ENCODE results near the gene AP3B1.
A peak's percentile ranks its signal among the peaks of the same experiment; 100 is the strongest.
"Not testable (repeated sequence)": the region's sequence is repeated elsewhere in the genome, so short reads cannot be mapped to it uniquely, and the experiment has no call there.

AP3B1 gene

DNA sequence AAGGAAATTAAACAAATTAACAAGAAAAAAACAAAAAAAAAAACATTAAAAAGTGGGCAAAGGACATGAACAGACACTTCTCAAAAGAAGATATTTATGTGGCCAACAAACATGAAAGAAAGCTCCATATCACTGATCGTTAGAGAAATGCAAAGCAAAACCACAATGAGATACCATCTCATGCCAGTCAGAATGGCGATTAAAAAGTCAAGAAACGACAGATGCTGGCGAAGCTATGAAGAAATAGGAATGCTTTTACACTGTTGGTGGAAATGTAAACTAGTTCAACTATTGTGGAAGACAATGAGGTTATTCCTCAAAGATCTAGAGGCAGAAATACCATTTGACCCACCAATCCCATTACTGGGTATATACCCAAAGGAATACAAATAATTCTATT lies 223.8 kb downstream of the AP3B1 start:
- not testable (repeated sequence) for DNase-seq (ENCODE audit: low read depth, low spot score)

DNA sequence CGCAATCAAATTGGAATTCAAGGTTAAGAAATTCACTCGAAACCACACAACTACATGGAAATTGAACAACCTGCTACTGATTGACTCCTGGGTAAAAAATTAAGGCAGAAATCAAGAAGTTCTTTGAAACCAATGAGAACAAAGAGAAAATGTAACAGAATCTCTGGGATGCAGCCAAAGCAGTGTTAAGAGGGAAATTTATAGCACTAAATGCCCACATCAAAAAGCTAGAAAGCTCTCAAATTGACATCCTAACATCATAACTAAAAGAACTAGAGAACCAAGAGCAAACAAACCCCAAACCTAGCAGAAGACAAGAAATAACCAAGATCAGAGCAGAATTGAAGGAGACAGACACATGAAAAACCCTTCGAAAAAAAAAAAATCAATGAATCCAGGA lies 226.9 kb downstream of the AP3B1 start:
- DNase-seq (ENCODE audit: low read depth, low spot score): not testable (repeated sequence)

DNA sequence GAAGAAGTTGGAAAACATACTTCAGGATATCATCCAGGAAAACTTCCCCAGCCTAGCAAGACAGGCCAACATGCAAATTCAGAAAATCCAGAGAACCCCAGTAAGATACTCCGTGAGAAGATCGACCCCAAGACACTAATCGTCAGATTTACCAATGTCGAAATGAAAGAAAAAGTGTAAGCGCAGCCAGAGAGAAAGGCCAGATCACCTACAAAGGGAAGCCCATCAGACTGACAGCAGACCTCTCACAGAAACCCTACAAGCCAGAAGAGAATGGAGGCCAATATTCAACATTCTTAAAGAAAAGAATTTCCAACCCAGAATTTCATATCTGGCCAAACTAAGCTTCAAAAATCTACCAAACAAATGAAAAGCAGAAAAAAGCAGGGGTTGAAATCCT lies 227.8 kb downstream of the AP3B1 start:
- DNase-seq (ENCODE audit: low read depth, low spot score): not testable (repeated sequence)

DNA sequence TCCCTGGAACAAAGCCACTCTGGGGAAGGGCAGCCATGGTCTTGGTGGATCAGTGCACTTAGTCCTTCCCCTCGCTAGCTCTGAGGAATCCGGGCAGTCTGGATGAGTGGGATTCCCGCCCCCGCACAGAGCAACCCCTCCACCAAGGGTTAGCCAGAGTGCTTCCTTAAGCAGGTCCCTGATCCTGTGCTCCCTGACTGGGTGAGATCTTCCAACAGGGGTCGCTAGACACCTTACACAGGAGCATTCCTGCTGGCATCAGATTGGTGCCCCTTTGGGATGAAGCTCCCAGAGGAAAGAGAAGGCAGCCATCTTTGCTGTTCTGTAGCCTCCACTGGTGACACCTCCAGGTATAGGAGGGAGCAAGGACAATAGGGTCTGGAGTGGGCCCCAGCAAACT lies 228.8 kb downstream of the AP3B1 start:
- DNase-seq (ENCODE audit: low read depth, low spot score): no peak

DNA sequence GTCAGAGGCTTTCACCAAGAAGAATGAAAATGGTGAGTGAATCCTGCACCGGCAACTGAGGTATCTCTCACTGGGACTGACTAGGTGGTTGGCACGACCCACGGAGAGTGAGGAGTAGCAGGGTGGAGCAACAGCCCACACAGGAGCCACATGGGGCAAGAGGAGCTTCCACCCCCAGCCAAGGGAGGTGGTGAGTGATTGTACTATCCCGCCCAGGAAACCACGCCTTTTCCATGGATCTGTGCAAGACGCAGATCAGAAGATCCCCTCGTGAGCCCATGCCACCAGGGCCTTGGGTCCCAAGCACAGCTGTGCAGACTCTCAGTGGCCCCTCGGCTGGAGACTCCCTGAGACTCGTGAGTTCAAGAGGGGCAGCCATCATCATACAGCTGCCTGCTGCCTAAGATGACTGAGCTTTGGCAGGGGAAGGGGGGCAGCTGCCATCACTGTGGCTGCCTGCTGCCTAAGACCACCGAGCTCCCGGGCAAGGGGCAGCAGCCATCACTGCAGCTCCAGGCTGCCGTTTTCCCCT lies 229.5 kb downstream of the AP3B1 start:
- no peak for DNase-seq (ENCODE audit: low read depth, low spot score)

DNA sequence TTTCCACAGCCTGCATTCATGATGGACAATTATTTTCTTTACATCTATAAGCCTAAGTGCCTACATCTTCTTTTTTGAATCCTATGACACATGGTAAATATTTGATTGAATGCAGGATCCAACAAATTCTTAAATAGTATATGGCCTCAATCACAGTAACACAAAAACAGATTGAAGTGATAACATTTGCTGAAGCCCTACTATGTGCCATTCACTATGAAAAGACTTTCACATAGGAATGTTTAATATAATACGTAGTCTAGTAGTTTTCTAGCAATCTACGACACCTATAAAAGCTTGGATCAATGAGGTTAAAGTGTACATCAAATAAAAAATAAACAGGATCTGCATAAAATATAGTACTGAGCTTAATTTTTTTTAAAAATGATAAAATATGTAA lies 231.0 kb downstream of the AP3B1 start:
- DNase-seq (ENCODE audit: low read depth, low spot score): no peak

DNA sequence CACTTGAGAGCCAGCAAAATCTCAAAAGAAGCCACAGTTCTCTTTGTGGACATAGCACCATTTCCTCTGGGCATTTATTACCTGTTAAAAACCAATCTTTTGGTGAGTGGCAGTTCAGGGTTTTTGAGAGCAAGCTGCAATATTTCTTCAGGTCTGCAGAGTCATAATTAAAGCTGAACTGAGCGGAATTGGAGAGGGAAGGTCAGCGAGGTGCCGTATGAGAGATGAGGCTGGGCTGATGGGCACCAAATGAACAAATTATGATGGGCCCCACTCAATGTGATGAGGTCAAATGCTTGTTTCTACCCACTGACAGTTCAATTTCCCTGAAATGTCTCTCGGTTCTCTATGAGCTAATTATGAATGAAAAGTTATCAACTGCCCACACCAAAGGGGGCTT lies 231.9 kb downstream of the AP3B1 start:
- no peak for DNase-seq (ENCODE audit: low read depth, low spot score)

DNA sequence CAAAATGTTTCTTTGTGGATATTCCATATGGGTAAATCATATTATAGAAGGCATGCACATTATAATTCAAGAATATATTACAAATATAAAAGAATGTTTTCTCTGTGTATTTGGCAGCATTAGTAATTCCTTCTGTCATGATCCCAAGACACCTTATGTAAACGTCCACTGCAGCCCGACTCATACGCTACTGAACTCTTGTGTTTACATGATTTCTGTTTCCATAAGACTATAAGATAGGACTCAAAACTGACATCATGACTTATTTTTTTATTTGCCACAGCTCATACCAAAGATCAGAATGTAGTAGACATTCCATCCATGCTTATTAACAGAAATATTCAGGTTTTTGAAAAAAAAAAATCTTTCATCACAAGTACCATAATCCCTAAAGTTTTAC lies 234.1 kb downstream of the AP3B1 start:
- DNase-seq (ENCODE audit: low read depth, low spot score): no peak

DNA sequence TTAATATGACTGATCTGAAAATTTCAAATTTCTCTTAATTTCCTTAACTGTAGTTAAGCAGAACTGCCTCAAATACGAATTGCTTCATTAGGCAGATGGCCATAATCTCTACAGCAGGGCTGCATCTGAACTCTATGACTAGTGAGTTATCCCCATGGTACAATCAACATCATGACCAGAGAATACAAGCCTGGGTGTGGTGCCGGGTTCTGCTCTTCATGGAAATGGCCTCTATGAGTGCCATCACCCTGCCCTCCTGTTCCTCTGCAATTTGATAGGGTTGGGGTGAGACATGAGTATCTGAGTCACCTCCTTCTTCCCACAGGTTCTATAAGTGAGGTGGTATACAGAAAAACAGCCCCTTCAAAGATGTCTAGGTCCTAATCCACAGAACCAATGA lies 235.9 kb downstream of the AP3B1 start:
- DNase-seq (ENCODE audit: low read depth, low spot score): no peak

DNA sequence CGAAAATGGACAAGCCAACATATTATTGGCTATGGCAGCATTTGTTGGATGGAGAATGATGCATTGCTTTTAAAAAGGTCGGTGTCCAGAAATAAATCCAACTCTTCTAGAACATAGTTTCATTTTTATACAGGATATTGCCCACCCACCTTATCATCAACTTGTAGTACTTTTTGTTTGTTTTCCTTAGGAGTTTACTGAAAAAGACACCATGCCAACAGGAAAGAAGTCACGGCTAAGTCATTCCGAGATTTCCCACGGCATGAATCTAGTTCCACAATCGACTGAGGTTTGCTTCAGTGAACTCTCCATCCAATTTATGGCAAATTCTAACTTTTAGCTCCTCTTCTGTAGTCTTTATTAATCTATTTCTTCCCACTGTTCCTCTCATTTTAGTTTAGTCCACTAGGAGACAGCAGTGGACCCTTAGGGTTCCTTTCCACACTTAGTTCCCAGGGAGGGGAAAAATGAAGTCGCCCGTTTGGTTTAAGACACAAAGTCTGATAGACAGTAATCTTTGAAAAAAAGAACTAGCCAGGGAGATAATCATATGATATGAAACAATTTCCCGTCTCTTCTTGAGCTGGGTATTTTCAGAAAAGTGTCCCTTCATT lies 237.5 kb downstream of the AP3B1 start:
- DNase-seq (ENCODE audit: low read depth, low spot score): no peak

DNA sequence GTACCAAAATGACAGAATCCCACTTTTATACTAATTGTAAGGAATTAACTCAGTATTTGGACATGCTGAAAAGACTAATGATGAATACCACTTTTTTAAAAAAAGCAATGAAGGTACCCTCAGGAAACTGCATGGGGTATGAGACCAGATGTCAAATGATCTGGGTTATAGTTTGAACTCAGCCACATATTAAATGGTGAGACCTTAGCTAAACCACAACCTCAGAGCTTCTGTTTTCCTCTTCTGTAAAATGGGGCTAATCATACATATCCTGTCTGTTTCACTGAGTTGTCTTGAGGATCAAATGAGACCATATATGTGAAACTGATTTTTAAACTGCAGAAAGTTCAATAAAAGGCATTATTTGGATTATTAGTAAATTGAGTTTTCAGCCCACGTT lies 238.4 kb downstream of the AP3B1 start:
- DNase-seq (ENCODE audit: low read depth, low spot score): no peak

DNA sequence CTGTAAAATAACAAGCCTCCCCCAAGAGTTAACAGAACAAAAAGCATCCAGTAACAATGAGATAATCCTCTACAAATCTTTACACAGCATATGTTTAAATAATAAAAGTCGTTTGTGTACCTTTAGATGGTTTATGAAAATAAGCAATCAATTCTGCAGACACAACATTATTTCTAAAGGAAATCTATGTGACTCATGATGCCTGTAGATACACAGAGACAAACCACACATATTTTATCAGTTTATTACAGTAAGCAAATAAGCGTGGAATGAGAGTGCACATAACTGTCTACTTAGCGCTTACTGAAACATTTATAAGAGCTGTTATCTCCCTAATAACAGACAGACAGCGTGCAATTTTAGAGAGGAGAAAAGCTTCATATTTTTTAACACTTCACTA lies 243.6 kb downstream of the AP3B1 start:
- DNase-seq (ENCODE audit: low read depth, low spot score): peak; percentile 7

DNA sequence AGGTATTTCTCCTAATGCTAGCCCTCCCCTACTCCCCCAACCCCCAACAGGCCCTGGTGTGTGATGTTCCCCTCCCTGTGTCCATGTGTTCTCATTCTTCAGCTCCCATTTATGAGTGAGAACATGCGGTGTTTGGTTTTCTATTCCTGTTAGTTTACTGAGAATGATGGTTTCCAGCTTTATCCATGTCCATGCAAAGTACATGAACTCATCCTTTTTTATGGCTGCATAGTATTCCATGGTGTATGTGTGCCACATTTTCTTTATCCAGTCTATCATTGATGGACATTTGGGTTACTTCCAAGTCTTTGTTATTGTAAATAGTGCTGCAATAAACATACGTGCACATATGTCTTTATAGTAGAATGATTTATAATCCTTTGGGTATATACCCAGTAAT lies 247.7 kb downstream of the AP3B1 start:
- DNase-seq (ENCODE audit: low read depth, low spot score): not testable (repeated sequence)

DNA sequence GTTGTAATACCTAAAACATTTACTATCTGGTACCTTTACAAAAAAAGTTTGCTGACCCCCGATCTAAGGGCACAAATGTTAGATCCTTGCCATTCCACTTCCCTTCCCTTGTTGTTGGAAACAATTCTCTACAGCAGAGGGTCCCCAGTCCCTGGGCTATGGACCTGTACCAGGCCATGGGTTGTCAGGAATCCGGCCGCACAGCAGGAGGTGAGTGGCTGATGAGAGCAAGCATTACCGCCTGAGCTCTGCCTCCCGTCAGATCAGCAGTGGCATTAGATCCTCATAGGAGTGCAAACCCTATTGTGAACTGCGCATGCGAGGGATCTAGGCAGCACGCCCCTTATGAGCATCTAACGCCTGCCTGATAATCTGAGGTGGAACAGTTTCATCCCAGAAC lies 248.5 kb downstream of the AP3B1 start:
- DNase-seq (ENCODE audit: low read depth, low spot score): no peak

DNA sequence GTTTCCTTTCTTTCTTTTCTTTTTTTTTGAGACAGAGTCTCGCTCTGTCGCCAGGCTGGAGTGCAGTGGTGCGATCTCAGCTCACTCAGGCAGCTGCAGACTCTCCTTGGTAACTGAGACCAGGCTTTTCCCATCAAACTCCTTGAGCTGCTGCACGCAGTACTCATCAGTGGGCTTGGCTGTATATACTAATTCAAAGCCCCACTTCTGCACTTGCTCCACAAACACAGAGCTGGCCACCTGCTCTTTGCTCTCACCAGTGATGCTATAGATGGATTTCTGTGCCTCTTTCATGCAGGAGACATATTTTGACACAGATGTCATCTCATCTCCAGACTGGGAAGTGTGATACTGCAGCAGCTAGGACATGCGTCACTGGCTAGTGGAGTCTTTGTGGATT lies 252.7 kb downstream of the AP3B1 start:
- DNase-seq (ENCODE audit: low read depth, low spot score): no peak

DNA sequence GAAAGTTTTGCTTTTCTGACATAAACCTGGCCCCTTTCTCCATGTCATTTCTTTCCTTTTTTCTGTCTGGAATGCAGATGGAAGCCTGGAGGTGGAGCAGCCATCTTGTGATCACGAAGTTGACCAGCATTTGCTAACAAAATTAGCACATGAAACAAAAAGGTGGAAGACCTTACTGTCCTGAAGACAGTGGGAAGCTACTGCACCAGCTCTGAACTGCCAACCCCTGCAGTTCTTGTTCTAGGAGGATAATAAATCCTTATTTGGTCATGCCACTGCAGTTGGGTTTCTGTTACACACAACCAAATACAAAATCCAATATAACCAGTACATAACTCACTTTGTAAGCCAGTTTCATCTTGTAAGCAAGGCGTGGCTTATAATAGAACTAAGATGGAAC lies 269.0 kb downstream of the AP3B1 start:
- DNase-seq (ENCODE audit: low read depth, low spot score): no peak

DNA sequence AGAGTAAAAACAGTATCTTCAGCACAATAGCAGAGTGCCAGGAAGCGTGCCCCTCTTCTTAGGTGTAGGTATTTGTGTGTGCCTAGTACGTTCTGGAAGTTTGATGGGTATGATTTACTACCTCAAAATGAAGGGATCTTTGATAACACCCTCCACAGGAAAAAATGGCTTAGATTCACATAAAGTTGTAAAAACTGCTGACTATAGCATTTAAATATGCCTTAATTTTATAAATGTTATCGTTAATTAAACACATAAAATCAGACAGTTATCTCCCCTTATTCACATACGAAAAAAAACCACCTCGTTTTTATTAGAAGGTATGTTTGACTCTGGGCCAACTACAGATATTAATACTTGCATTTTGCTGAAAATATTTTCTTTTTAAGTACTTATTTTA lies 274.8 kb downstream of the AP3B1 start:
- DNase-seq (ENCODE audit: low read depth, low spot score): no peak

DNA sequence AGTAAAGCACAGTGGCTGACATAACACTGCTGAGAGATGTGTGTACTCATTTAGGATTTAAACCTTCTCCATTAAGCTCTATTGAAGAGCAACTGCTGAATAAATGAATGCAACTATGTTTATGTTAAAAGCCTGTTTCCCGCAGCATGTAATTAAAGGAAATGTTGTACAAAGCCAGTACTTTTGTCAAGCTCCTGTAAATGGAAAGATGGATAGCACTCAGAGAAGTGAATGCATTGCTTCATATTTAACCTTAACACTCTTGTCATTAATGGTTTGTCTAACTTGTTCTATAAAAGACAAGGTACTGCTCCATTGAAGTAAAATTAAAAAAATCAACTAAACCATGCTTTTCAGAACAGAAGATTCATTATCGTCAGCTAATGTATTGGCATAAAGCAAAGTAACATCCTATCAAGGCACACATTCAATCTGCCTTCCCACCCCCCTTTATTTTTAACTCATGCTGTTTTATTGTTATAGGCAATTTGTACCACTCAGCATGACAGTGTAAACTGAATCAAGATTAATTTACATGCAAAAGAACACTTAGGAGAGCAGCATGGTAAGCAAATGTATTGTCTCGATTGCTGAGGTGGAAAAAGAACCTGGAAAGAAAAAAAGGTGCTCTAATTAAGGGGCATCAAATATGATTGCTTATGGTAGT lies 277.5 kb downstream of the AP3B1 start:
- DNase-seq (ENCODE audit: low read depth, low spot score): no peak

DNA sequence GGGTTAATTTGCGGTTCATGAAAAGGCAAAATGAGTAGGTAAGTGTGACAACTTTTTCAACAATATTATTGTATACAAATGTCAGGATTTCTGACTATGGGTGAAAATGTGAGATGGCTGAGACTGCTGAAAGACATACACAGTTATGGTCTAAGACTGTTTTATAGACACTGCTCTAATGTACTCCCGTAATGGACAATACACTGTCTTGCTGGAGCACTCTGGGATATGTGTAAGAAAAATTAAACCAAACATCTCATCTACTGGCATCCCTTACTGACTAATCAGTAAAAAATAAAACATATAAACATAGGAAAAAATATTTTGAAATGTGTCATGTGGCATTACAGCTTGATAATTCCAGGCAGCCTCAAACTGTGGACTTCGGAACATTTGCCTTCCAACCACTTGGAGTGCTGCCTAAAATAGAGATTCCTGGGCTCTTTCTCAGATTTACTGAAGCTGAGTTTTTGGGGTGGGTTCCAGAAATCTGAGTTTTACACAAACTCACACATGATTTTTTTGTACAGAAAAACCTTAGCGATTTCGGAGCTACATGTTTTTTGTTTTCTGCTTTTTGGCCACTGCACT lies 284.5 kb downstream of the AP3B1 start:
- DNase-seq (ENCODE audit: low read depth, low spot score): peak; percentile 84

DNA sequence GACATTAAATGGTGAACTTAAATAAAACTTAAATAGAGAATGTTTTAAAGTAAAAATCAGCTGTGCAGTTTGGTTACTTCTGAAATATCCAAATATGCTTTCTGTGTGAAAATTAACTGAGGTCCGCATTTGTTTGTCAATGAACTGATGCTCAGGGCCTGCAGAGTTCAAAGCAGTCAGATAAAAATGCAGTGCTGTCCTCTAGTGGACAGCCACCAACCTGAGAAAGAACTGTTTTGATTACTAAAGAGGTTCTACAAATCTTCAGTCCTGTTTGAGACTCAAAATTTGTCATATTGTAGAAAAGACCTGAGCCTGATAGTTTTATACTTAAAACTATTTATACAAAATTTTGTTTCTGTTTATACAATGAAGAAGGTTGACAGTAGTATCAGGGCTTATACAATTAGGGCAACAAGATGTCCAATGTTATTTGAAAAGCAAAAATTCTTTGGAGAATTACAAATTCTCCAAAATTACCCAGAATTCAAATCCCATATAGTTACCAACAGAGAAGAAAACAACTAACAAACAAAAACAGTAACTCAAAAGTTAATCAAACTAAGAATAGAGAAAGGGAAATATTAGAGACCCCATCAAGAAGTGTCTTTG lies 286.0 kb downstream of the AP3B1 start:
- DNase-seq (ENCODE audit: low read depth, low spot score): peak; percentile 66

DNA sequence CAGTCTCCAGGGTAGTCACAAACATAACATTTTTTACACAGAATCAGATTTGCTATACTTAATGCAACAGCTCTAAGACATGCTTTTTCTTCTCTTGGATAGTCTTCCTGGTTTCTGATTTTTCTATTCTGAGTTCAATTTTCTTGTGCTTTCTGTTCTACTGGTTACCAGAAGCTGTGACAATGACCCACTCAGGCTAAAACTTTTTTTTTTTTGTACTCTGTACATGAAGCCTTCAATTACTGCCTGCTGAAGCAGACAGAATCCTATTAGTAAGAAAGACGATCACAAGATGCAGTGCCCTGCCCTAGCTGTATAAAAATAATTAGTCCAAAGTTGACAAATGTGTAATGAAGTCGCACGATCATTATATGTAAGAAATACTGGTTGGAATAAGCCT lies 287.3 kb downstream of the AP3B1 start:
- no peak for DNase-seq (ENCODE audit: low read depth, low spot score)

DNA sequence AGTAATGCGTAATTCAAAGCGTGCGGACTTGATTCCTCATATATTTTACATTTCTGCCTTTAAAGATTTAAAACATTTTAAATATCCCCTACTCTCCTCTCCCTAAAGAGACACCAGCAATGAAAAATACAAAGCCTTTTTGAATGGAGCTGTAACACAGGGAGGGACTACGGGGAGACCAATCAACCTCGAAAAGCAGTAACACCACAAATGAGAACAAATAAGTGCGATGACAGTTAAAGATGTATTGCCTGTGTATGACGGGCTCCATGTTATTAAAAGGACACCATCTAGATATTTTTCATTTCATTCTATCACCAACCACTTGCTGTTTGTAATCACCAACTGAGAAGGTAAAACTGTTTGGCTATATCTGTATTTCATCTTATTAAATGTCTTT lies 288.0 kb downstream of the AP3B1 start:
- no peak for DNase-seq (ENCODE audit: low read depth, low spot score)
